ENCODE measurements around the gene PIP4K2C. TPM values are rescaled to one million over a fixed set of nuclear protein-coding genes. Genes with fewer than 3 reads are reported as not detected.

PIP4K2C gene
- total RNA-seq, 1 experiment from 2014 or later: 37.1 TPM

DNA sequence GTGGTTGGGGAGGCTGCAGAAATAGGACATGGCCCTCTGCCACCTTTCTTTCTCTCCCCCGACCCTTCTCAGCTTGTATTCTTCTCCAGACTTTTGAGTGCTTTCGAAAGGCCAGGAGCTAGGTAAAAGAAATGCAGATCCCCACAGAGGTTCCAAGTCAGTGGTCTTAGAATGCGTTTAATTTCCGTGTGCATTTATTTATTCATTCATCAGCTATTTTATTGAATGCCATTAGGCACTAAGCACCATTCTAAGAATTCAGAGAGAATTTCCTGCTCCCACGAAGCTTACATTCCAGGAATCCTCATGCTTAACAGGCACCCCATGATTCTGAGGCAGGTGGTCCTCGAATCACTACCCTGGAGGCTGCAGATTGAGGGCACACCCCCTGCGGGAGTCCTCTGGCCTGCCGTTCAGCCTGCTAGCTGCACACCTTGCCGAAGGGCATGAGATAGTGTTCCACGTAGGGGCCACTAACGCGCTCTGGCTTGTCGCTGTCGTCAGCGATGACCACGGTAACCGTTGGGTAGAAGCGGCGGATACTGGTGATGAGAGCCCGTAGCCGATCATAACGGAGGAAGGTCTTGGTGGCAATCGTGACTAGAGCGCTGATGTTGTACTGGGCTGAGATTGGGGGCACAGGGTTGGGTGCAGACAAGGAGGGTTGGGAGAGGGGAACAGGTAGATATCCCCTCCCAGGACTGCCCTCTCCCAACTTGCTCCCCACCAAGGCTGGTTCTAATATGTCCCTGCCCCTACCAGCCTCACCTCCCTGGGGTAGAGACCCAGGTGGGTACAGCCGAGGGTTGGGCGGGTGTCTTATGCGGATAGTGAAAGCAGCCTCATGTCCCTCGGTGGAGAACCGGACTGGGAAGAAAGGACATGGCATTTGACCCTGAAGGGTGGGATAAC is 37.5 kb downstream of the PIP4K2C start:
- H3K4me3 Mint-ChIP-seq: peak overlapping the region in 1 of 2 experiments; percentile 72; a peak in 2 of 5 replicates

More for the DNA sequence above, 37.5 kb downstream of the PIP4K2C start:
- Histone ChIP-seq H3K27ac (ENCODE audit: insufficient read length, low read depth, low read length) (no peak overlapping the region), H2BK20ac (ENCODE audit: low read depth, low read length, poor library complexity, severe bottlenecking) (no peak overlapping the region), H4K20me1 (ENCODE audit: control insufficient read depth, insufficient read depth, insufficient read length) (peaks cover 3% of the 10 kb centered on the region), H3K56ac (ENCODE audit: insufficient read length, low read depth, low read length) (no peak overlapping the region), H4K91ac (ENCODE audit: insufficient read length, low read depth, low read length) (no peak overlapping the region), H2BK12ac (ENCODE audit: insufficient read length, low read depth, low read length) (no peak overlapping the region), H3K9ac (ENCODE audit: extremely low read depth, insufficient read length, low read length) (no peak overlapping the region), H2BK5ac (ENCODE audit: insufficient read length, low read length) (no peak overlapping the region), H3T11ph (ENCODE audit: low read length) (no peak overlapping the region), H3K79me1 (ENCODE audit: insufficient read depth, low read depth, low read length, poor library complexity, severe bottlenecking) (no peaks in the 10 kb centered on the region), H3K14ac (ENCODE audit: insufficient read depth, low read length) (no peak overlapping the region), H4K8ac (replicated peaks; ENCODE audit: insufficient read length, low read depth, low read length) (no peak overlapping the region), H2AFZ (ENCODE audit: low read length) (no peak overlapping the region), H3K23me2 (ENCODE audit: insufficient read length, low read depth, low read length, poor library complexity, severe bottlenecking) (peaks cover 23% of the 10 kb centered on the region), H3K9me3 (ENCODE audit: control insufficient read depth, low read depth, low read length) (no peaks in the 10 kb centered on the region), H3K4me2 (ENCODE audit: insufficient read depth, insufficient read length, low read length) (peak overlapping the region; percentile 26), H2BK15ac (ENCODE audit: low read depth, low read length) (no peak overlapping the region), H4K5ac (ENCODE audit: insufficient read length, low read depth, low read length) (no peak overlapping the region), H3K27me3 (ENCODE audit: insufficient read depth, low read length) (peaks cover 85% of the 10 kb centered on the region), H3K4ac (ENCODE audit: low read depth, low read length) (no peak overlapping the region), H3K4me1 (ENCODE audit: insufficient read depth, low read length) (no peaks in the 10 kb centered on the region; the same call in 1 of the 2 replicates), H3K23ac (ENCODE audit: insufficient read length, low read depth, low read length) (no peak overlapping the region), H2AK5ac (ENCODE audit: insufficient read length, low read length) (no peak overlapping the region), H3K18ac (ENCODE audit: insufficient read length, low read depth, low read length) (no peak overlapping the region), H2BK120ac (ENCODE audit: low read depth, low read length, poor library complexity, severe bottlenecking) (no peak overlapping the region), H3K79me2 (ENCODE audit: insufficient read depth, low read length) (no peaks in the 10 kb centered on the region)
- DNase-seq: peak; percentile 31
- Mint-ChIP-seq H3K4me1 (peaks cover 11 to 34% of the 10 kb centered on the region in 2 experiments), H3K9me3 (no peaks in the 10 kb centered on the region), H3K36me3 (ENCODE audit: insufficient read depth in 1 of 3, low read depth in 3 of 3) (no peaks in the 10 kb centered on the region; a peak in 2 of 7 replicates), H3K27me3 (ENCODE audit: low read depth) (peaks cover 92% of the 10 kb centered on the region), H3K27ac (no peak overlapping the region)
- TF ChIP-seq, protein P1, sequence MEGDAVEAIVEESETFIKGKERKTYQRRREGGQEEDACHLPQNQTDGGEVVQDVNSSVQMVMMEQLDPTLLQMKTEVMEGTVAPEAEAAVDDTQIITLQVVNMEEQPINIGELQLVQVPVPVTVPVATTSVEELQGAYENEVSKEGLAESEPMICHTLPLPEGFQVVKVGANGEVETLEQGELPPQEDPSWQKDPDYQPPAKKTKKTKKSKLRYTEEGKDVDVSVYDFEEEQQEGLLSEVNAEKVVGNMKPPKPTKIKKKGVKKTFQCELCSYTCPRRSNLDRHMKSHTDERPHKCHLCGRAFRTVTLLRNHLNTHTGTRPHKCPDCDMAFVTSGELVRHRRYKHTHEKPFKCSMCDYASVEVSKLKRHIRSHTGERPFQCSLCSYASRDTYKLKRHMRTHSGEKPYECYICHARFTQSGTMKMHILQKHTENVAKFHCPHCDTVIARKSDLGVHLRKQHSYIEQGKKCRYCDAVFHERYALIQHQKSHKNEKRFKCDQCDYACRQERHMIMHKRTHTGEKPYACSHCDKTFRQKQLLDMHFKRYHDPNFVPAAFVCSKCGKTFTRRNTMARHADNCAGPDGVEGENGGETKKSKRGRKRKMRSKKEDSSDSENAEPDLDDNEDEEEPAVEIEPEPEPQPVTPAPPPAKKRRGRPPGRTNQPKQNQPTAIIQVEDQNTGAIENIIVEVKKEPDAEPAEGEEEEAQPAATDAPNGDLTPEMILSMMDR (conservative IDR thresholded peaks at IDR 0.05): no peak
- WGBS (ENCODE audit: extremely low coverage, insufficient read length, low lambda C conversion rate): no CpG with 5 or more reads among the region's 29 CpGs

All from H9 (cell line).